DND-41 (cell line): Measurements from ENCODE around the gene CRYBB3.

Source experiments
- ATAC-seq: fragments of 200-7000 bp; cut with Tn5 transposase; 3 replicates; pipeline ENCODE4 v1.9.1; 2021; ENCODE audit warnings: low read depth; ENCODE audit not compliant: insufficient read depth
- DNase-seq: peaks from one replicate; pipeline ENCODE4 v3.0.0-alpha.2; 2020
- H2AFZ ChIP-seq: 2 replicates; pipeline ENCODE4 v1.6.0; 2012; ENCODE audit warnings: low read depth, low read length
- H3K27ac ChIP-seq: 2 replicates; pipeline ENCODE4 v1.5.1; 2012; ENCODE audit warnings: low read length, inconsistent platforms
- H3K27me3 ChIP-seq: fragments of 200-600 bp; sonication (generic); 2 replicates; pipeline ENCODE4 v1.6.0; 2012; ENCODE audit warnings: low read length, mild to moderate bottlenecking, inconsistent platforms; ENCODE audit not compliant: insufficient read depth, poor library complexity
- H3K36me3 ChIP-seq: 2 replicates; pipeline ENCODE4 v1.5.1; 2012; ENCODE audit warnings: low read length, inconsistent platforms; ENCODE audit not compliant: insufficient read depth
- H3K4me1 ChIP-seq: 2 replicates; pipeline ENCODE4 v1.5.1; 2012; ENCODE audit warnings: mild to moderate bottlenecking, low read length; ENCODE audit not compliant: insufficient read depth
- H3K4me2 ChIP-seq: 2 replicates; pipeline ENCODE4 v1.6.0; 2012; ENCODE audit warnings: mild to moderate bottlenecking, moderate library complexity, low read length, inconsistent platforms; ENCODE audit not compliant: insufficient read depth
- H3K4me3 ChIP-seq, 2 experiments: fragments of 200-600 bp in 1 of 2; shearing (Covaris generic) in 1 of 2; 2 replicates each; pipeline ENCODE4 v1.5.1; 2012 to 2016; ENCODE audit warnings: inconsistent platforms in 2 of 2, low read length in 2 of 2, mild to moderate bottlenecking in 2 of 2, low read depth in 1 of 2, moderate library complexity in 1 of 2
- H3K79me2 ChIP-seq: 2 replicates; pipeline ENCODE4 v1.6.0; 2012; ENCODE audit warnings: low read length, inconsistent platforms; ENCODE audit not compliant: insufficient read depth
- H3K9ac ChIP-seq: 2 replicates; pipeline ENCODE4 v1.6.0; 2012; ENCODE audit warnings: low read depth, mild to moderate bottlenecking, inconsistent platforms, low read length, moderate library complexity
- H3K9me3 ChIP-seq: 2 replicates; pipeline ENCODE4 v1.5.1; 2012; ENCODE audit warnings: low read length, moderate library complexity, mild to moderate bottlenecking, inconsistent platforms; ENCODE audit not compliant: insufficient read depth, severe bottlenecking
- H4K20me1 ChIP-seq: 2 replicates; pipeline ENCODE4 v1.6.0; 2012; ENCODE audit warnings: low read length; ENCODE audit not compliant: insufficient read depth
- EZH2 ChIP-seq: IDR thresholded peaks from 3 replicates; pipeline ENCODE4 v1.6.1; 2012; ENCODE audit warnings: borderline replicate concordance, low read depth, mild to moderate bottlenecking, moderate library complexity, low read length, inconsistent platforms; ENCODE audit not compliant: severe bottlenecking
- TF ChIP-seq, protein P1 (sequence below): IDR thresholded peaks from 2 replicates; pipeline ENCODE4 v1.5.1; 2012; ENCODE audit warnings: borderline replicate concordance, low read length, moderate library complexity, mild to moderate bottlenecking; ENCODE audit not compliant: poor library complexity, severe bottlenecking; ENCODE audit errors: extremely low read depth

Gene CRYBB3

DNA sequence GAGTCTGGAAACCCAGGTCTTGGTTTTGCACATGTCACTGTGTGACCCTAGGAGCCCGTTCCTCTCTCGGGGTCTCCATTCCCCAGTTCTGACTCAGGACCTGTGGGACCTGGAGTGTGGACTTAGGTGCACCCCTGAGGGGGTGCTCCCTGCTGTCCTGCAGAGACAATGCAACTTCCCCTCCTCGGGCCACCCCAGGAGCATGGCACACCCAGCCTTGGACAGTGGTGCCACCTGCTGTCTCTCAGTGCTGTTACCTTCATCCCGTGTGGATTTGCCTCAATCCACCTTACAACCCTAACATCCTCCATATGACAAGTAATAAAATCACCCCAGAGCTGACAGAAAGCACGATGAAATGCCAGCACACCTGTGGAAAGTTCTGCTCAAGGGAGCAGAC is 27.5 kb upstream of the CRYBB3 start:
- TF ChIP-seq EZH2: no peak
- TF ChIP-seq, protein P1, sequence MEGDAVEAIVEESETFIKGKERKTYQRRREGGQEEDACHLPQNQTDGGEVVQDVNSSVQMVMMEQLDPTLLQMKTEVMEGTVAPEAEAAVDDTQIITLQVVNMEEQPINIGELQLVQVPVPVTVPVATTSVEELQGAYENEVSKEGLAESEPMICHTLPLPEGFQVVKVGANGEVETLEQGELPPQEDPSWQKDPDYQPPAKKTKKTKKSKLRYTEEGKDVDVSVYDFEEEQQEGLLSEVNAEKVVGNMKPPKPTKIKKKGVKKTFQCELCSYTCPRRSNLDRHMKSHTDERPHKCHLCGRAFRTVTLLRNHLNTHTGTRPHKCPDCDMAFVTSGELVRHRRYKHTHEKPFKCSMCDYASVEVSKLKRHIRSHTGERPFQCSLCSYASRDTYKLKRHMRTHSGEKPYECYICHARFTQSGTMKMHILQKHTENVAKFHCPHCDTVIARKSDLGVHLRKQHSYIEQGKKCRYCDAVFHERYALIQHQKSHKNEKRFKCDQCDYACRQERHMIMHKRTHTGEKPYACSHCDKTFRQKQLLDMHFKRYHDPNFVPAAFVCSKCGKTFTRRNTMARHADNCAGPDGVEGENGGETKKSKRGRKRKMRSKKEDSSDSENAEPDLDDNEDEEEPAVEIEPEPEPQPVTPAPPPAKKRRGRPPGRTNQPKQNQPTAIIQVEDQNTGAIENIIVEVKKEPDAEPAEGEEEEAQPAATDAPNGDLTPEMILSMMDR: peak; percentile 37
- DNase-seq (no peak), ATAC-seq (no peak)
- Histone ChIP-seq H3K79me2 (no peaks in the 10 kb centered on the region), H3K27me3 (peaks cover under 1% of the 10 kb centered on the region), H3K27ac (no peak overlapping the region), H3K9me3 (no peaks in the 10 kb centered on the region), H3K36me3 (no peaks in the 10 kb centered on the region), H3K4me3 (no peak overlapping the region), H3K9ac (no peak overlapping the region), H4K20me1 (no peaks in the 10 kb centered on the region), H3K4me2 (no peak overlapping the region), H3K4me1 (no peaks in the 10 kb centered on the region), H2AFZ (no peak overlapping the region)

DNA sequence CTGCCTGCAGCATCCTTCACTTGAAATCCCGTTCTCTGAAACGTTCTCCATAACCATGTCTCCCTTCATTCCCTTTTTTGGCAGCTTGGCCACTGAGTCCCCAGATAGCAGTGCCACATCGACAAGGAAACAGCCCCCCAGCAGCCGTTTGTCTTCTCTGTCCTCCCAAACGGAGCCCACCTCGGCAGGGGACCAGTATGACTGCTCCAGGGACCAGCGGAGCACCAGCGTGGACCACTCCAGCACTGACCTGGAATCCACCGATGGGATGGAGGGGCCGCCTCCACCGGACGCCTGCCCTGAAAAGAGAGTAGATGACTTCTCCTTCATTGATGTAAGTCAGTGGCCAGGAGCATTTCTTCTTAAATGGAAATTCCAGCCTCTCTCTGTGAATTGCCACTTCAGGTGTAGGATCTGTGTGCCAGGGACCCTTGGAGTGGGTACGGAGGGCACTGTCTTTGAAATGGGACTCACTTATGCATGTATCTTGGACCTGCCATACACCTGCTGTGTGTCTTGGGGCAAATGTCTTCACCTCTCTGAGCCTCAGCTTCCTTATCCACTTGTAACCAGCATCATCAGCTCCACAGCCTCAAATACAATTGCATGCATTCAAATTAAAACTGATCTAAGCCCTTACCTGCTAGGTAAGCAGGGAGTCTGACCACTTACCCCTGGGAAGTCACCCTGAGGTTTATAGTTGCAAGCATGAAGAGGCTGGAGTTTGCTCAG is 25.3 kb upstream of the CRYBB3 start:
- no peak overlapping the region for H3K4me3 ChIP-seq
- no peaks in the 10 kb centered on the region for H3K9me3 ChIP-seq
- H3K27me3 ChIP-seq: no peaks in the 10 kb centered on the region
- no peak for DNase-seq
- ATAC-seq: no peak
- H3K36me3 ChIP-seq: no peaks in the 10 kb centered on the region
- no peak overlapping the region for H2AFZ ChIP-seq
- H3K4me1 ChIP-seq: no peaks in the 10 kb centered on the region
- TF ChIP-seq EZH2: no peak
- no peaks in the 10 kb centered on the region for H4K20me1 ChIP-seq
- no peaks in the 10 kb centered on the region for H3K79me2 ChIP-seq
- H3K9ac ChIP-seq: no peak overlapping the region
- no peak overlapping the region for H3K4me2 ChIP-seq
- no peak overlapping the region for H3K27ac ChIP-seq

DNA sequence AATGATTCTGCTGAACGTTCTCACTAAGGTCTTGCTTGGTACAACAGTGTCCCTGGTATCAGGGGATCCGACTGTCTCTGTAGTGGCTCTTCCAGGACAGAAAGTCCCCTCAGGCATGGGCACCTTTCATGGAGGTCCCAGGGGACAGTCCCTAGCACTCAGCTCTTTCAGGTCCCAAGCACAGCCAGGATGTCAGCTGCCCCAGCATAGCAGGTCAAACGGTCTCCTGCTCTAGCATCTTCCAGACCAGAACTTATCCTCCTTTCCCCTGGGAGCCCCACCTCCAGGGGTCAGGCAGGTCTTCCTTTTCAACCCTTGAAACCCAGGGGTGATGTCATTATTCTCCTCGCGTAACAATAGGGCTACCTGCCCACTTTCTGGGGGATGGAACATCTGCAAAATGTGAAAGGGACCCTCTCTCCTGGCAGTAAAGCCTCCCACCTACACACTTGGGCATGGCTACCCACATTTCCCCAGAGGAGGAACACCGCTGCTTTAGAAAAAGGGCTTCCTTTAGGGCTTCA is 24.7 kb upstream of the CRYBB3 start:
- DNase-seq (no peak), ATAC-seq (no peak)
- Histone ChIP-seq H3K27ac (no peak overlapping the region), H3K4me2 (no peak overlapping the region), H4K20me1 (no peaks in the 10 kb centered on the region), H3K4me1 (no peaks in the 10 kb centered on the region), H3K36me3 (no peaks in the 10 kb centered on the region), H3K9ac (no peak overlapping the region), H3K79me2 (no peaks in the 10 kb centered on the region), H3K27me3 (no peaks in the 10 kb centered on the region), H3K9me3 (no peaks in the 10 kb centered on the region), H3K4me3 (no peak overlapping the region), H2AFZ (no peak overlapping the region)
- no peak for TF ChIP-seq EZH2
- TF ChIP-seq, protein P1: no peak

DNA sequence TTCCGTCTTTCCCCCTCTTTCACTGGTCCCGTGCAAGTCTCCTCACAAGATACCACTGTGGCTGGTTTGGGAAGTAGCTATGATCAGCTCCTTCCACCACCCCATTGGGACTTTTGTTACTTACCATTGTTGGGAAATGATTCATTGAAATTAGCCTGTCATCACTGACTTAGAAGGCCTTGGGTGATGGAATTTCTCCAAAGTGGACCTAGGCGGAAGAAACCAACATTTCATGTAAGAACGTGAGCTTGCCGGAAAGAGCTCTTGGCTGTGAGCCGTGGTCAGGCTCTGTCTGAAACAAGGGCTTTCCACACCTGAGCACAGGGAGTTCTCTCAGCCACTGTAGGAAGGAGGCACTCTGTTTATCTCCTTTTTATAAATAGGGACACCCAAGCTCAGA is 23.5 kb upstream of the CRYBB3 start:
- Histone ChIP-seq H3K4me2 (no peak overlapping the region), H3K27me3 (no peaks in the 10 kb centered on the region), H3K9ac (no peak overlapping the region), H3K9me3 (no peaks in the 10 kb centered on the region), H3K79me2 (no peaks in the 10 kb centered on the region), H4K20me1 (no peaks in the 10 kb centered on the region), H3K4me3 (no peak overlapping the region), H3K36me3 (no peaks in the 10 kb centered on the region), H3K4me1 (no peaks in the 10 kb centered on the region), H3K27ac (no peak overlapping the region), H2AFZ (no peak overlapping the region)
- ATAC-seq (no peak), DNase-seq (no peak)
- TF ChIP-seq, protein P1: no peak
- no peak for TF ChIP-seq EZH2
